Activated CD8-positive, alpha-beta memory T cell treated with anti-CD3 and anti-CD28 coated beads for 1 hour (primary cell): ENCODE data around the gene ANGEL1.

Experiments used
- DNase-seq, 2 donors: peaks; one replicate each; pipeline ENCODE4 v3.0.0-alpha.2; 2020; ENCODE audit warnings: low read depth in 1 of 2; ENCODE audit errors: extremely low read depth in 1 of 2

ANGEL1 gene

GRCh38 chr14:76767681-76768656 is 44.7 kb downstream of the ANGEL1 start:
- peak; percentile 19 to 45 for DNase-seq

- DNase-seq: no peak
Measured at GRCh38 chr14:76765461-76765931, 47.2 kb downstream of the ANGEL1 start.

GRCh38 chr14:76763096-76764041 is 49.3 kb downstream of the ANGEL1 start:
- DNase-seq: no peak

- no peak for DNase-seq
Measured at GRCh38 chr14:76762411-76763095, 50.1 kb downstream of the ANGEL1 start.

GRCh38 chr14:76761960-76762410 is 50.7 kb downstream of the ANGEL1 start:
- DNase-seq: peak in 1 of 2 donors; percentile 5

GRCh38 chr14:76761136-76761959 is 51.3 kb downstream of the ANGEL1 start, which contains the start of gene VASH1:
TSS of gene VASH1 (plus strand) at chr14:76761468. CDS start at chr14:76762822, 1,354 bp downstream.
- DNase-seq: peak in 1 of 2 donors; percentile 25

GRCh38 chr14:76760331-76761135 is 52.1 kb downstream of the ANGEL1 start:
- DNase-seq: no peak

- no peak for DNase-seq
Measured at GRCh38 chr14:76759589-76759988, 53.1 kb downstream of the ANGEL1 start.

- DNase-seq: no peak
Measured at GRCh38 chr14:76756371-76756750, 56.3 kb downstream of the ANGEL1 start.

GRCh38 chr14:76755610-76756370 is 56.9 kb downstream of the ANGEL1 start:
- no peak for DNase-seq

- DNase-seq: no peak
Measured at GRCh38 chr14:76754586-76754985, 58.1 kb downstream of the ANGEL1 start.

- no peak for DNase-seq
Measured at GRCh38 chr14:76753541-76754198, 59.0 kb downstream of the ANGEL1 start.

- DNase-seq: no peak
Measured at GRCh38 chr14:76752744-76753143, 59.9 kb downstream of the ANGEL1 start.

GRCh38 chr14:76742966-76743365 is 69.7 kb downstream of the ANGEL1 start:
- no peak for DNase-seq

GRCh38 chr14:76742185-76742584 is 70.5 kb downstream of the ANGEL1 start:
- DNase-seq: no peak

GRCh38 chr14:76741074-76741473 is 71.6 kb downstream of the ANGEL1 start:
- DNase-seq: no peak
